ENCODE measurements around the gene CCR7.
"Not testable (repeated sequence)": the region's sequence is repeated elsewhere in the genome, so short reads cannot be mapped to it uniquely, and the experiment has no call there.

Gene CCR7

DNA sequence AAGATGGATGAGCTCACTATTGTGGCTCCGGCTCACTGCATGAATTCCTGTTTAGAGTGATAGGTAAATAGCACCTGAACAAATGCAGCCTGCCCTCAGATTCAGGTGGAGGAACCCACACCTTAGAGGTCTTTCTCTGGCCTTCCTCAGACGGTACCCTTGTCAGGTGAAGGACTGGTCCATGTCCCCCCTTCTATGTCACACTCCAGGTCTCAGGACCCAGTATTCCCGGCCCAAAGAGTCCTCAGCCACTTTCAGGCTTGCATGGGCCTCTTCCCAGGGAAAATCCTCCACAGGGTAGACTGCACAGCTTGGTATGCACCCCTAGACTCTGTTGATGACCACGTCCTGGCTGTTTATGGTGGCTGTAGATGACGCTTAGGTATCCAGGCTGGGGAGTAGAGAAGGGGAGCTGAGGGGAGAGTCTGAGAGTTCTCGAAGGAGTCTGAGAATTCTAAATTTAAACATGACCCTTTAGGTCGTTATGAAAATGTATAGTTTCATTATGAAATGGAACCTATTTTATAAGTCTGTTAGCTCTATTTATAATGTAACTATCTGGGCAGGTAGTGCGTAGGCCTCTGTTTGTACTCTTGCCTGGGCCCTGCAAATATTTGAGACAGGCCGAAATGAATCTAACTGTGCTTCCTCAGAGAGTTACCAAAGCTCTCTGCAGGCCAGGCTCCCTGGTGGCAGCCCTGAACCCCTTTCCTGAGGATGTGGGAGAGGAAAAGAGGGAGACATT is 32.5 kb upstream of the CCR7 start:
- no peak for DNase-seq (ENCODE audit: low read depth in 2 of 2)

DNA sequence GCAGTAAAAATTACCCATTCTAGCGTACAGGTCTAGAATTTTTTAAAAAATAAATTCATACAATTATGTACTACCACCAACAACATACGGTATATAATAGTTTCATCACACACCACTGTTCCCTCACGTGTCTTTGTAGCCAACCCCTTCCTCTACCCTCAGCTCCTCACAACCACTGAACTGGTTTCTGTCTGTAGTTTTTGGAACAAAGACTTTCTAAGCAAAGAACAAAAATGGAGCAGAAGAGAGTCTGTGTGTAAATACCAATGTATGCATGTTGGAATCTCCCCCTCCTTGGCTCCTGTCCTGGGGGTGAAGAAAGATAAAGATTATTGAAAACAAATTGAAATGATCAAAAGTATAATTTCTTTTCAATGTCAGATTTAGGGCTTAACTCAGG is 31.9 kb upstream of the CCR7 start:
- no peak for DNase-seq (ENCODE audit: low read depth in 2 of 2)

DNA sequence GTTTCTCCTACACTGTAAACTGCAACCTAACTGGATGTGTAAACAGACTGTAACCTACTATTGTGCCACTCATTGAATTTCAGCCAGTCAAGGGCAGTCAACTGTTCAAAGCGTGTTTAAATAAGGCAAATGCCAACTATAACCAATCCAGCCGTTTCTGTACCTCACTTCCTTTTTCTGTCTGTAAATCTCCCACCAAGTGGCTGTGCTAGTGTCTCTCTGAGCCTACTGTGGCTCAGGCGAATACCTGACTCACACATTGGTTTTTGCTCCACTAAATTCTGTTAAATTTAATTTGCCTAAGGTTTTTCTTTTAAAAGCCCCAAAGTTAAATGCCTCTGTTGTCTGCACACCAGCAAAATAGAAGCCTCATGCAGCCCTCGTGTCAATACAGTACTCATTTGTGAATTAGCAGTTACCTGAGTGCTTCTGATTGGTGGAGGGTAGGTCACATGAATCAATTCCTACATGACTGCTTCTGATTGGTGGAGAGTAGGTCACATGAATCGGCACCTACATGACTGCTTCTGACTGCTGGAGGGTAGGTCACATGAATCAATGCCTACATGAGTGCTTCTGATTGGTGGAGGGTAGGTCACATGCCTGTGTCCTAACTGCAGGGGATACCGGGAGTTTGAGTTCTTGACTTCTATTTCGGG is 31.1 kb upstream of the CCR7 start:
- no peak for DNase-seq (ENCODE audit: low read depth in 2 of 2)

DNA sequence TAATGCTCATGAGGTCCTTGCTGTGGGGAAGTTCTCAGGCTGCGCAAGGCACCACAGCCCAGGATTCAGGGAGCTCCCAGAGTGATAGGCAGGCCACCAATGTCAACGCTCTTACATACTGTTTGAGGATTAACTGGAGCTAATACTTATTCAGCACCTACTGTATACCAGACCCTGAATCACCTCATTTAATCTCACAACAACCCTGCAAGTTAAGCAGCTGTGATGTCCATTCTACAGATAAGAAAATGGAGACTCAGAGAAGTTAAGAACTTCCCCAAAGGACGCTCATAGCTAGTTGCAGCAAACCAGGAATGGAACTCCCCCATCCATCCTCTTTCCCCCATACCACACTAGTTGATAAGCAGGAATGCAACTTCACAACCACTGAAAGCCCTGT is 25.5 kb upstream of the CCR7 start:
- no peak for DNase-seq (ENCODE audit: low read depth in 2 of 2)

DNA sequence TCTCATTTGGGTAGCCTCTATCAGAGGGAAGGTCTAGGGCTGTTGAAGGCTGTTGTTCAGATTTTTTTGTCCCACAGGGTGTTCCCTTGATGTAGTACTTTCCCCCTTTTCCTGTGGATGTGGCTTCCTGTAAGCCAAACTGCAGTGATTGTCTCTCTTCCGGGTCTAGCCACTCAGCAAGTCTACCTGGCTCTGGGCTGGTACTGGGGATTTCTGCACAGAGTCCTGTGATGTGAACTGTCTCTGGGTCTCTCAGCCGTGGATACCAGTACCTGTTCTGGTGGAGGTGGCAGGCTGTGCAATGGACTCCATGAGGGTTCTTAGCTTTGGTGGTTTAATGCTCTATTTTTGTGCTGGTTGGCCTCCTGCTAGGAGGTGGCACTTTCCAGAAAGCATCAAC is 23.3 kb upstream of the CCR7 start:
- DNase-seq (ENCODE audit: low read depth in 2 of 2) = no peak

DNA sequence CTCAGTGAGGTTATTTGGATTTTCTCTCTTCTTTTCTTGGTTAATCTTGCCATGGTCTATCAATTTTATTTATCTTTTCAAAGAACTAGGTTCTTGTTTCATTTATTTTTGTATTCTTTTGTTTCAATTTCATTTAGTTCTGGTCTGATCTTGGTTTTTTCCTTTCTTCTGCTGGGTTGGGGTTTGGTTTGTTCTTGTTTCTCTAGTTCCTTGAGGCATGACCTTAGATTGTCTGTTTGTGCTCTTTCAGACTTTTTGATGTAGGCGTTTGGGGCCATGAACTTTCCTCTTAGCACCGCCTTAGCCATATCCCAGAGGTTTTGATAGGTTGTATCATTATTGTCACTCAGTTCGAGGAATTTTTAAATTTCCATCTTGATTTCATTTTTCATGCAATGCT is 21.0 kb upstream of the CCR7 start:
- not testable (repeated sequence) for DNase-seq (ENCODE audit: low read depth in 2 of 2)

DNA sequence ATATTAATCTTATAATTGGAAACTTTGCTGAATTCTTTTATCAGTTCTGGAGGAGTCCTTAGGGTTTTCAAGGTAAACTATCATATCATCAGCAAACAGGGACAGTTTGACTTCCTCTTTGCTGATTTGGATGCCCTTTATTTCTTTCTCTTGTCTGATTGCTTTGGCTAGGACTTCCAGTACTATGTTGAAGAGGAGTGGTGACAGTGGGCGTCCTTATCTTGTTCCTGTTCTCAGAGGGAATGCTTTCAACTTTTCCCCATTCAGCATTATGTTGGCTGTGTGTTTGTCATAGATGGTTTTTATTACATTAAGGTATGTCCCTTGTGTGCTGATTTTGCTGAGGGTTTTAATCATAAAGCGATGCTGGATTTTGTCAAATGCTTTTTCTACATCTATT is 19.7 kb upstream of the CCR7 start:
- DNase-seq (ENCODE audit: low read depth in 2 of 2) = not testable (repeated sequence)

DNA sequence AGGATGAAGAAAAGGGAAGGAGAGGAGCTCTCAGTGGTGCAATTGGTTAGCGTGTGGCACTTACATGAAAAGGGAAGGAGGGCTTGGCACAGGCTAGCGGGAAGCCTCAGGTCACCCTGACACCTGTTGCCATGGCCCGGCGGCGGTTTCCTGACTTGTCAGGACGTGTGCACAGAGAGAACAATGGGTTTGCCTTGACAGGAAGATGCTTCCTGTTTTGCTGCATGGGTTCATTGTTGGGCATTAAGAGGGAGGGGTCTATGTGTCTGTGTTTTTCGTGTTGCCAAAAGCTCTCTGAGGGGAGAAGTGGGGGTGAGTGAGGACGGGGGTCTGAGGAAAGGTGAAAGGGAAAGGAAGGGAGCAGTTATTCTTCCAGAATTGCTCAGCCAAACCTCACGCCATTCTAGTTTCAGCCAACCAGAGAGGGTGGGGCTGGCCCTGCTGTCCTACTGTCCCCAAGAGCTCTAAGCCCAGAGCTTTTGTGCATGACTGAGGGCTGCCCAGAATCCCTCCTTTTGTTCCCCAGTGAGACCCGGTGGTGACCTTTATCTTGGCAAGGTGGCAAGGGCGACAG is 17.1 kb upstream of the CCR7 start:
- DNase-seq (ENCODE audit: low read depth in 2 of 2) = no peak

DNA sequence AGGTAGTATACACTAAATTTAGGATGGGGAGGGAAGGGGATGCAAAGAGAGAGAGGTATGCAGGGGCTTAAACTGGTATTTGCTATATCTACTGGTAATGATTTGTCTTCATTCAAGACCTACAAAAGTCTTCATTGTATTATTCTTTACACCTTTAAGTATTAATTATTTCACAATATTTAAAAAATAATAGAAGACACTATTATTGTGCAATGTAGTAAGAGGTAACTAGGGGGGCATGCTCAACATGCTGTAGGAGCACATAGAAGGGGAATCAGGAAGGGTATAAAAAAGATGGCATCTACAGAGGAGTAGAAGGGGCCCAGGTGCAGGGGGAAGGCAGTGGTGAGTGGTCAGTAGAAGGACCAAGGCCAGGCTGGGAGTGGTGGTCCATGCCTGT is 14.9 kb upstream of the CCR7 start:
- DNase-seq (ENCODE audit: low read depth in 2 of 2) = no peak

DNA sequence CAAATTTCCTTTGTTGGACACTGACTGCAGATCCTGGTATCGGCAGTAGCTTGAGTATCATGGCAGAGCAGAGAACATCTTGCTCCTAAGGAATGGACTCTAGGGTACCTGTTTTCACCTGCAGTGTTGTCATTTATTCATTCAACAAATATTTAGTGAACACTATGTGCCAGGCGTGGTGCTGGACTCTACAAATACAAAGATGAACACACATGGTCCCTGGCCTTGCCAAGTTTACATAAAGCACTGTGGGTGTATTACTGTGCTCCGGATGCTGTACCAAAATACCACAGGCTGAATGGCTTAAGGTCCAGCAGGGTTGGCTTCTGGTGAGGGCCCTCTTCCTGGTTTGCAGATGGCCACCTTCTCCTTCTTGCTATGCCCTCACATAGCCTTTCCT is 14.2 kb upstream of the CCR7 start:
- no peak for DNase-seq (ENCODE audit: low read depth in 2 of 2)

DNA sequence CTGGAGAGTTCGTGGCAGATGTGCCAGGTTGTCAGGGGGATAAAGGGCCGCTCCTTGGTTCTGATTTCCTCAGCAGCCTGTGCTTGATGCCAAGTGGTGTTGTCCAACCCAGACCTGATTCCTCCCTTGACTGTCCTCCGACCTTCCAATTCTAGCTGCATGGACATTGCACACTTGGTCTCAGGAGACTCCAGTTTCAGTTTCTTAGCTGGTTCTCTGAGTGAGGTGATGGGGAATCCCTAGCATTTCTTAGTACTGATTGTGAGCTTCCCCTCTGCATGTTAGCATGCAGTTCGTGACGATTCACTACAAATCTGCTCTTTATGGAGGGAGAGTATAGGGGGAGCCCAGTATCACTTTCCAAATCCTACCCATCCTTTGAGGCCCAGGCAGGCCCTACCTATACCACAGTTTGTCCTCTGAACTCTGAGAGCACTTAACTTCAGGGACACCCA is 12.4 kb upstream of the CCR7 start:
- no peak for DNase-seq (ENCODE audit: low read depth in 2 of 2)

DNA sequence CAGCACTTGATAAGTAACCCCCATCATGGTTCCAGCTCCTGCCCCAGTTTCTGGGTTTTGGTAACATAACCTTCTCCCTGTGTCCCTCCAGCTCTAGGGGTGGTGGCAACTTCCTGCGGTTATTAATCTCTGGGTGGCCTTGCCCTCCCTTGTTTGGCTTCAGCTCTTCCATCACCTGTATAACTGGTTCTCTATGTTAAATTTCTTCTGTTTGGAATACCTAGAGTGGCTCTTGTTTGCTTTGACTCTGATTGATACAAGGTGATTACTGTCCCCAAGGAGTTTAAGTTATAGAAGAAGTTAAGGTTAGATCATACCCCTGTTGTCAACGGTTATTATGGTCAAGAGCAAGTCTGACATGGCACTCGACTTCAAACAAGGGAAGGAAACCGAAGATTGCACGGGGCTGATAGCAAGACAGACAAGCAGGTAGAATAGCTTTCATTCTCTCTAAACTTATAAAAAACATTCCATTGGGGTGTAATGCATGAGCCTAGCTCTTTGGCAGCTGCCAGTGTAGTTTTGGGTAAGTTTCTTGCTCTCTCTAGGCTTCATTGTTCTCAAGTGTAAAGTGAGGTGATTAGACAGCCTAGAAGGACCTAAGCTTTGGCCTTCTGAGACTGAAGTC is 11.0 kb upstream of the CCR7 start:
- no peak for DNase-seq (ENCODE audit: low read depth in 2 of 2)

DNA sequence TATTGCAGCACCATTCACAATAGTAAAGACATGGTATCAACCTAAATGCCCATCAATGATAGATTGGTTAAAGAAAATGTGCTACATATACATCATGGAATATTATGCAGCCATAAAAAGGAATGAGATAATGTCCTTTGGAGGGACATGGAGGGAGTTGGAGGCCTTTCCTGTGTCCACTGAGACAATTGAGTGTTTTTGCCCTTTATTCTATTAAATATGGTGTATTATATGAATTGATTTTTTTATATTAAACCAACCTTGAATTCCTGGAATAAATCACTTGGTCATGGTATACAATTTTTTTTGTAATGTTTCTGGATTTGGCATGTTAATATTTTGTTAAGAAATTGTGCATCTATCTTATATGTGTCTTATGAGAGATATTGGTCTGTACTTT is 9.0 kb upstream of the CCR7 start:
- no peak for DNase-seq (ENCODE audit: low read depth in 2 of 2)

DNA sequence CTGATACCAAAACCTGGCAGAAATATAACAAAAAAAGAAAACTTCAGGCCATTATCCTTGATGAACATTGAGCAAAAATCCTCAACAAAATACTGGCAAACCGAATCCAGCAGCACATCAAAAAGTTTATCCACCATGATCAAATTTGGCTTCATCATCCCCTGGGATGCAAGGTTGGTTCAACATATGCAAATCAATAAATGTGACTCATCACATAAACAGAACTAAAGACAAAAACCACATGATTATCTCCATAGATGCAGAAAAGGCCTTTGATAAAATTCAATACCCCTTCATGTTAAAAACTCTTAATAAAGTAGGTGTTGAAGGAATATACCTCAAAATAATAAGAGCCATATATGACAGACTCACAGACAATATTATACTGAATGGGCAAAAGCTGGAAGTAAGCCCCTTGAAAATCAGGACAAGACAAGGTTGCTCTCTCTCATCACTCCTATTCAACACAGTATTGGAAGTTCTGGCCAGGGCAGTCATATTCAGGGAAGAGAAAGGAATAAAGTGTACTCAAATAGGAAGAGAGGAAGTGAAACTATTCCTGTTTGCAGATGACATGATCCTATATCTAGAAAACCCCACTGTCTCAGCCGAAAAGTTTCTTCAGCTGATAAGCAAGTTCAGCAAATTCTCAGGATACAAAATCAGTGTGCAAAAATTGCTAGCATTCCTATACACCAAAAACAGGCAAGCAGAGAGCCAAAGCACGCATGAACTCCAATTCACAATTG is 7.1 kb upstream of the CCR7 start:
- not testable (repeated sequence) for DNase-seq (ENCODE audit: low read depth in 2 of 2)

DNA sequence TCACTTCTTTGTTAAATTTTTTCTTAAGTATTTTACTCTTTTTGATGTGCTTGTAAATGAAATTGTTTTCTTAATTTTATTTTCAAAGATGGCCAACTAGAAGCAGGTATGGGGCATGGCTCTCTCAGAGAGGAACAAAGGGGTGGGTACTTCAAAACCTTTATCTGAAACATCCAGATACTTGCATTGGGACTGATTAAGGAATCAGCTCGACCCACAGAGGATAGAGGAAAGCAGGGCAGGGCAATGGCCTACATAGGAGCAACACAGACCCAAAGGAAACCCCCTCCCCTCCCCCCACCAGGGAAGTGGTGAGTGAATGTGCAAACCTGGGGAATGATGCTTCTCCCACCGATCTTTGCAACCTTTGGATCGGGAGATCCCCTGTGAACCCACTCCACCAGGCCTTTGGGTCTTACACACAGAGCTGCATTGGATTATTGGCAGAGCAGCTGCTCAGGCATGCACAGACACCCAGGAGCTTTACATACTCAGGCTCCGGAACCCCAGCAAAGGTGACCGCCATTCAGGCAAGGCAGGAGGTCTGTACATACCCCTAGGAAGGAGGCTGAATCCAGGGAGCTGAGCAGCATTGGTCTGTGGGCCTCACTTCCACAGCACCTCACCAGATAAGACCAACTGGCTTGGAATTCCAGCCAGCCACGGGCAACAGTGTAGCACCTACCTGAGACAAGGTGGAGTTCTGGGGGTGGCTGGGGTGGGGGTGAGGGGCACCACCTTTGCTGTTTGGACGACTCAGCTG is 3.0 kb upstream of the CCR7 start:
- no peak for DNase-seq (ENCODE audit: low read depth in 2 of 2)

DNA sequence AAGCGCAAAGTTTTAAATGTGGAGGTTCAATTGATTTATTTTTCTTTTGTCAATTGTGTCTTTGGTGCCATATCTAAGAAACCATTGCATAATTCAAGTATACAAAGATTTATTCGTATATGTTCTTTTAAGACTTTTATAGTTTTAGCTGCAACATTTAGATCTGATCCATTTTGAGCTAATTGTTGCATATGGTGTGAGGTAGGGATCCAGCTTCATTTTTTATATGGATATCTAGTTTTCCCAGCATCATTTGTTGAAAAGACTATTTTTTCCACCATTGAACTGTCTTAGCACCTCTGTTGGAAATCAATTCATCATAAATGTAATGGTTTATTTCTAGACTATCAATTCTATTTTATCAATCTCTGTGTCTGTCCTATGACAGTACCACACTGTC is 2.1 kb upstream of the CCR7 start:
- DNase-seq (ENCODE audit: low read depth in 2 of 2) = no peak

DNA sequence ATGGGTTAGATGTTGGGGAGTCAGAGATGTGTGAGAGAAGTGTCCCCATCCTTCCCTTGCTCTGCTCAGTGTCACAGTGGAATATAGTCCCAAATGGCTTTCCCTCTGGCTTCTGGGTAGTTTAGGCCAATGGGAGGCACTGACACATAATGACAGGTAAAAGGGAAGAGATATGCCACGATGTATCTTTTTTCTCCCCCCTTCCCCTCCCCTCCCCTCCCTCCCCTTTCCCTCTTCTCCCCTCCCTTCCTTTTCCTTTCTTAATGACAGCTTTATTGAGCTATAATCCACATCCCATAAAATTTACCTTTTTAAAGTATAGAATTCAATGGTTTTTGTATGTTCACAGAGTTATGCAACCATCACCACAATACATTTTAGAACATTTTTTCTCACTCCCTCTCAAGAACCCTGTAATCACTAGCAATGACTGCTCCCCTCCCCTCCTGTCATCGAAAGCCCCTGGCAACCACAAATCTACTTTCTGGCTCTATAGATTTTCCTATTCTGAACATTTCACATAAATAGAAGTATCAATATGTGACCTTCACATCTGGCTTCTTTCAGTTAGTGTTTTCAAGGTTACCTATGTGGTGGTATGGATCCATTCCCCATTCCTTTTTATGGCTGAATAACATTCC is 617 bp upstream of the CCR7 start:
- no peak for DNase-seq (ENCODE audit: low read depth in 2 of 2)

DNA sequence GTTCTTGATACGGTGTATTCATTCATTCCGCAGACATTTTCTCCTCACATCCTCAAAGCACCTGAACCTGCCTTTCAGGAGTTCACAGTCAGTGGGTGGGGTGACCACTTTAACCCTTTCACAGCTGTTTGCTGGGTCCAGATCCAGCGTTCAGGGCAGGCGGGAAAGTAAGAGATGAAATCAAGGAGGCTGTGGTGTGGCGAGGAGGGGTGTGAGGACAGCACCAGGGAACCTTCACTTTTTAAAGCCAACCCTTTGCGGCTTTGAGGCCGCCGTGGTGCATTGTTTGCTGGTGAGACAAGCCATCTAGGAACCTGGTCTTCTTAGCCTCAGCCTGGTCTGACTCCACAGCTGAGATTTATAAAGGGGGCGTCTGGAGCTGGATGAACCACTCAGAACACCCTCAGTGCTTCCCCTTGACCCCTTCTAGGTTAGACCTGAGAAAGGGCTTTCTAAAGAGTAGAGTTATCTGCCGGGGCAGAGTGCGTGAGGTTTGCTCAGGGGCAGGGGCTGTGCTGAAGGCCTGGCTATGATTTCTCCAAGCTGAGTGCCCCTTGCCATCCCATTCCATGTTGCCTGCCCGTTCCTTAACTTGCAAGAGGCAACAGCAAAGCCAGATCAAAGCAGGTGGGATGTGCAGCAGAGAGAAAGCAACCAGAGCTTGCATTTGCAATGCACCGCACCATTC is 933 bp downstream of the CCR7 start:
- DNase-seq (ENCODE audit: low read depth in 2 of 2) = no peak

DNA sequence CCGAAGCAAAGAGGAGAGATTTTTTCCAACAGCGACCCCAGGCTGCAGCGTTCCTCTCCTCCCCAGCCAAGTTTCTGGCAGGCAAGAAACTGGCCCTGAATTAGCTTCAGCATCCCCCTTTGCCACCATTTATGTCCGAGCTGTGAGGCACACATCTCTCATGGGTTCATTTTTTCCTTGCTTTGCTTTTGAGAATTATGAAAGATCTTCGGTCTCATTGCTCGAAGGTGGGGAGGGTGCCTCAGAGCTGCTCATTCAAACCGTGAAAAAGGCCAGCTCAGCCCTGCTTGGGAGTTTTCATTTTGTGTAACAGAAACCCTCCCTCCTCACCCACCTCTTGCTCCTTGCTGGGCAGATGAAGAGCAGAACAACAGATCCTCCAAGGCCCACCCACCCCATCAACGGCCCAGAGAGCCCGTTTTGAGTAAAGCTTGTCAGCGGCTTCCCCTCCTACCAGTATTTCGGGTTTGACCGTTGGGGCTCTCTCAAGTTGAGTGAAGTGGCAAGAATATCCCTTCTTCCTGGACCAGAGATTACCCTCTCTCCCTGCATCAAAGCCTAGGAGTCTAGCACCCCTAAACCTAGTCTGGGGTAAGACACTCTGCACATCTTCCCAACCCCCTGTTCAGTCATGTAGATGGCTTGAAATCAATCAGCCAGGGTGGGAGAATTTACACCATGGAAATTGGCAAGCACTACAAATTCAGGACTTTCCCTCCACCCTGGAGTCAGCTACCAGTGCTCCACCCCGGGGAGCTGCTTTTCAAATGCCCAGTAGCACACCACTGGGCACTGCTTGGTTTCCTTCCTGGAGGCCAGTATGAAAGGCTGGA is 1.8 kb downstream of the CCR7 start:
- peak in 1 of 2 experiments; percentile 74 for DNase-seq (ENCODE audit: low read depth in 2 of 2)

All from stimulated activated CD4-positive, alpha-beta T cell treated with anti-CD3 and anti-CD28 coated beads, Interleukin-12 subunit alpha, Interleukin-12 subunit beta, amount 100 ng/mL, for 24 hours (primary cell).